NOMO-1 (cell line): ENCODE results near the gene CMSS1.

ENCODE experiments used
- DNase-seq, 2 experiments: peaks; one replicate each; lab custom pipeline; 2025; ENCODE audit not compliant: unreplicated experiment in 2 of 2; lab: John Stamatoyannopoulos, UW

The CMSS1 gene

DNA sequence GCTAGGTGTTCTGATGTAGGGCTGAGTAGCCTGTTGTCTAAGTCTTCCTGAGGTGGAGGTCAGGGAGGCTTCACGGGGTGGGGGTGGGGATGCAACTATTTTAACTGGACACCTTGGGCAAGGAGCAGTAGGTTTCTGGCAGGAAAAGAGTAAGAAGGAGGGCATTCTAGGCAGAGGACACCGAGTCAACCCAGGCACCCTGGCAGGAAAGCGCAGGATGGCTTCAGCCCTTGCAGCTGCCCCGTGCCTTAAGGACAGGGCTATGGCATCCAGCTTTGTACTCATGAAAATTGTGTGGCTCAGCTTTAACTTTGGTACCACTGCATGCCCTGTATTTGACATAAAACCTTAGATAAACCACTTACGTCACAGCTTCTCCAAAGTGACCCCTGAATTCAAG lies 303.0 kb downstream of the CMSS1 start:
- no peak for DNase-seq

DNA sequence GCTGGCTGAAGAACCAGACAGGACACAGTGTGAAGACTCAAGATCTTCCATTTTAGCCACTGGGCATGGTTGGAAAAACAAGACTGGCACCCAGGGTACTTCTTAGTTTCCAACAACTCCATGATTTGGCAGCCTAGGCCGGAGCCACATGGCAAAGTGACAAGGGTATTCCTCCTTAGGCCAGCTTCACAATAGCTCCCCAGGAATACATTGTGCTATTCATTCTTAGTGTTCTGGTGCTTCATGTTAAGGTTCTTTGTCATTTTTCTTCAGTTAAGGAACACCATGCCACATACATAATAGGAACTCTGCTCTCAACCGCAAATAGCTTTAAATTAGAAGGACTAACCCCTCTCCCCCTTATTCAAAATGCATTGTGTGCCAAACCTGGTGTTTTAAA lies 304.7 kb downstream of the CMSS1 start:
- no peak for DNase-seq

DNA sequence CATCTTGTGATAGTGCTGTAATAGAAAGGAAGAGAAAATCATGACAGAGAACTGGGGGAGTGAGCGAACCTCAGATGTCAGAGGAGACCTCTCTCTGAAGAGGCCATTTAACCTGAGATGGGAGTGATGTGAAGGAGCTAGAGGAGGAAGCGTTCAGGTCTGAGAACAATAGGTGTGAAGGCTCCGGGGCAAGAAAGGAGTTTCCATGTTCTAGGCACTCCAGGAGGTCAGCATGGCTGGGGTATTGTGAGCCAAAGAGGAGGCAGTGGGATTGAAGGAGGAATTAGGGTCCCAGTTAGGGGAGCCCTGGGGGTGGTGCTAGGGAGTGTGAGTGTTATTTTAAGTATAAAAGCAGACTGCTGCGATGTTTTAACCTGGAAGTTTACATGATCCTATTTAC lies 305.4 kb downstream of the CMSS1 start:
- no peak for DNase-seq

- DNase-seq: no peak
Observed at GRCh38 chr3:100124201-100124761, 306.6 kb downstream of the CMSS1 start.

- DNase-seq: no peak
Observed at GRCh38 chr3:100125161-100125938, 307.7 kb downstream of the CMSS1 start.

GRCh38 chr3:100127792-100128191 lies 310.1 kb downstream of the CMSS1 start:
- DNase-seq: no peak

DNA sequence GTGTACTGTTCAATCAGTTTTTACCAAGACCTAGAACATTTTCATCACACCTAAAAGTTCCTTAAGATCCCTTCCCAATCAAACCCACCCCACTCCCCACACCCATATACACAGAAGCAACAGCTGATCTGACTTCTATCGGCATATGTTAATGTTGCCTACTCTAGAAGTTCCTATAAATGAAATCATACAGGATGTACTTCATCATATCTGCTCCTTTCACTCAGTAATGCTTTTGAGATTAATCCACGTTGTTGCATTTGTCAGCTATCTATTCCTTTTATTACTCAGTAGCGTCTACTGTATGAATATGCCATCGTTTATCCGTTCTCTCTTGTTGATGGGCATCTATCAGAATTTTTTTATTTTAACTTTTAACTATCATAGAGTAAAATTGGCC lies 310.9 kb downstream of the CMSS1 start:
- DNase-seq: no peak

GRCh38 chr3:100129941-100130340 lies 312.3 kb downstream of the CMSS1 start:
- DNase-seq: peak; percentile 14 to 40

DNA sequence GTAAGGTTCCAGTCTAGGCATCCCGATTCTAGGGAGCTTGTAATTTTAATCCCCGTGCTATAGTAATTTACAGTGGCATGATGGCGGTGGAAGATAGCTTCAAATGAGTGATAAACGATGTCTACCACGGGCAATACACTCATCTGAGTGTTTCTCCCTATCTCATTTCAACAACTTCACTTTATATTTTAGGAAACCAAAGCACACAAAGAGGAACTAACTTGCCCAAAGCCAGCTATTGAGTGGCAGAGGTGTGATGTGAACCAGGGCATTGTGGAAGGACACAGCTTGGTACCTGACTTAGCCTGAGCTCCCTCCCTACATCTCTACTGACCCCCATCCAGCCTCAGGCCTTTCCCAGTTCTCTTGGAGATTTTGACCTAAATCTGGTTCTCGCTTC lies 313.6 kb downstream of the CMSS1 start:
- peak; percentile 24 to 56 for DNase-seq

DNA sequence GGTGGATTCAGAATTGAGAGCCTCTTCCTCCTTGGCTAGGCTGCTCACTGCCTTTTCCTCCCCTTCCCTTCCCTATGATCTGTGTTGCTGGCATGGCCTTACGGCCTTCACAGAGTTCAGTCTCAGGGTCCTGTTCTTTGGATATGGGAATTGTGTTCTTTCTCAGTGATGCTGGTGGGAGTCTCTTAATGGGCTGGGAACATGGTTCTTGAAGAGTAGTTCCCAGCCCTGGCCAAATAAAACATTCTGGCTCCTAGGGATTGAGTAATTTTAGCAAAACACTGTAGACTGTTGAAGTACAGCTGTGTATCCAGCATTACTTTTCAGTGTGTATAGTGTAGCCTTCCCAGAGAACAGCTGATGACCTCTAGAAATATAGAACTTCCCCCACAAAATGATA lies 319.3 kb downstream of the CMSS1 start:
- no peak for DNase-seq

DNA sequence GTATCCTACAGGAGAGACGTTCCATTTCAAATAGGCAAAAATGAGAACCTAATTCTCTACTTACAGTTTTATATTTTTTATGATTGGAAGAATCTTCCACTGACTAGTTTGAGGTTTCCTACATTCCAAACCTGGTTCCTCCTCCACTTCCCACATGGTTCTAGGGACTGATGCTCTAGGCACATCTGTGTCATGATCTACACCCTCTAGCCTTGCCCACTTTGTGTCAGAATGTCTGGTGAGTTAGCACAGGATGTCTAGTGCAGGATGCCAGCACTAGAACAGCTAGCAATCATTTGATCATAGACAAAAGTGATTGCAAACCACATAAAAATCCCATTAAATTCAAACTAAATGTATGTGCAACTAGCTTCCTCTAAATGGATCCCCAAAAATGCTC lies 323.3 kb downstream of the CMSS1 start:
- no peak for DNase-seq

- DNase-seq: no peak
Observed at GRCh38 chr3:100141586-100141985, 323.9 kb downstream of the CMSS1 start.

DNA sequence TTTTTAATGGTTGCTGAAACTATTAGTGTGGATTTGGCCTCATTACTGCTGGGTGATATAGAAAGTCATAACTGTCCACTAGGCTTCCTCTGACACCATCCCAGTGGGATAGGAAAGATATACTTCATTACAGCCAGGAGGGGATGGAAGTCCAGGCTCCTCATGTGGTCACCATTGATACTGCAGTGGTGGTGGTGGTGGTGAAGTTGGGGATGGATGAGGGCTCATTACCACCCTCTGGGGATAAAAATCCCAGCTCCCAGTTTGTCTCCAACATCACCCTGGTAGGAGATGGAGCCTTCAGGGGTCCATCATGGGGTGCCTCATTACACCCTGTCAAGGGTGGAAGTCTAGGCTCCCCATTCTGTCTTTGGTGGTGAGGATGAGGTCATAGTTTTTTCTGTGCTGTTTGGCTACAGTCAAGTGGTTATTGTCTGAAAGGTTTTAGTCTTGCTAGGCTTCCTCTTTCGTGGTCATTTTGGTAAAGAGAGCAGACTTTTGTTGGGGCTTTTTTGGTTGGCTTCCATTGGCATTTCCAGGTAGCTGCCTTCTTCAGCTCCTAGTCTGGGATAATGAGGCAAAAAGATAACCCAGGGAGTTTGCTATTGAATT lies 326.7 kb downstream of the CMSS1 start:
- DNase-seq: peak; percentile 2 to 4

GRCh38 chr3:100149130-100149529 lies 331.5 kb downstream of the CMSS1 start:
- DNase-seq: no peak

- no peak for DNase-seq
Observed at GRCh38 chr3:100149713-100150415, 332.2 kb downstream of the CMSS1 start.

- no peak for DNase-seq
Observed at GRCh38 chr3:100150473-100150872, 332.8 kb downstream of the CMSS1 start.

DNA sequence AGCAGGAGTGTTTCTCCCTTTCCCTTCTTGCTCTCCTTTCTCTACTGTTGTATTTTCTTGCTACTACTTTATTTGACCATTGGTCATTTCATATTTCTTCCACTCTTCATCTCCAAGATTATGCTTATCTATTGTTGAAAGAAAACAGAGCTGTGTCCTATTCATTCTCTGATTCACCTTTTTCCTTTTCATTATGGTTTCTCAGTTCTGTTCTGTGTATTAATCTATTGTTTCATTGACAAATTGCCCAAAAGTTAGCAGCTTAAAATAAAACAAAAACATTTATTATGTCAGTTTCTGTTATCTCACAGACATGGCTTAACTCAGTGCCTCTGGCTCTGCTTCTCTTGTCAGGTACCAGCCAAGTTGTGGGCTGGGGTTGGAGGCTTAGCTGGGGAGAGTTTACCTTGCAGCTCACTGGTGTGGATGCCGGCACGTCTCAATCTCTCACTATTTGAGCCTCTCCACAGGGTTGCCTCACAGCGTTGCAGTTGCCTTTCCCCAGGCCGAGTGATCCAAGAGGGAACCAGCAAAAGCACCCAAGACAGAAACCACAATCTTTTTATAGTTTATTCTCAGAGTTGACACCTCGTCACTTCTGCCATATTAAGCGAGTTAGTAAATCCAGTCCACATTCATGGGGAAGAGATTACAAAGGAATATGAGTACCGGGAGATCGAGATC lies 333.5 kb downstream of the CMSS1 start:
- DNase-seq: peak; percentile 4 to 11

DNA sequence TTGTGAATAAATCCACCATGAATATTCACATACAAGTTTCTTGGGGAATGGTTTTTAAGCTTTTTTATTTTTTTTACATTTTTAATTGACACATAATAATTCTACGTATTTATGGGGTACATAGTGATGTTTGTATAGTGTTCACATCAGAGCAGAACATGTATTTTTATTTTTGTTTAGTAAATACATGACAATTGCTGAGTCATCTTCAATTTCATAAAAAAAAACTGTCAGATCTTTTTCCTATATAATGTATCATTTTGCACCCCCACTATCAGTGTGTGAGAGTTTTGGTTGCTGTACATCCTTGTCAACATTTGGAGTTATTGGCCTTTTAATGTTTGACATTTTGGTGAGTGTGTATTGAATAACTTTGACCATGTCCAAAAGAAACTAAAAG lies 336.5 kb downstream of the CMSS1 start:
- no peak for DNase-seq

DNA sequence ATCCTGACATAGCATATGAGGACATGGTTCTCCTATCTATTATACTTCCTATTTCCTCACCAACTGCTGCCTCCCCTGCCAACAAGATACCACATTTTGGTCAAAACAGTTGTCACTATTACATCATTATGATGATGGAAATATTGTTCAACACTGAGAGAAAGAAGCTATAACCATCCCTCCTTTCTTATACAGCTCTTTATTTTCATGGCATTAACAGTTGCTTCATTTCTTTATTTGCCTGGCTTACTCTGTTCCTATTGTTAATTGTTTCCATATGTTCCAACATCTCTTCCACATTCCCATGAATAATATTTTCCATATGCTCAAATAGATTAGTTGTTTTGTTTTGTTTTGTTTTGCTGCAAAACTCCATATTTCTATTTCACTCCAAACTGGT lies 337.5 kb downstream of the CMSS1 start:
- peak in 1 of 2 experiments; percentile 4 for DNase-seq

- no peak for DNase-seq
Observed at GRCh38 chr3:100155590-100155989, 337.9 kb downstream of the CMSS1 start.

- no peak for DNase-seq
Observed at GRCh38 chr3:100157685-100158084, 340.0 kb downstream of the CMSS1 start.
